ENCODE measurements around the gene TBC1D5. TPM values are rescaled to one million over a fixed set of nuclear protein-coding genes. Genes with fewer than 3 reads are reported as not detected.

The TBC1D5 gene
- polyA plus RNA-seq, 4 donors: 5.1 to 37.6 (median 12.4) TPM

GRCh38 chr3:17433876-17434275 is 308.6 kb downstream of the TBC1D5 start:
- no peak for FAIRE-seq
- no peaks in the 10 kb centered on the region for H3K27me3 ChIP-seq (ENCODE audit: control insufficient read depth in 3 of 3, insufficient read depth in 3 of 3, low read length in 3 of 3)
- DNase-seq: no peak
- H3K9me3 ChIP-seq (ENCODE audit: control insufficient read depth in 2 of 2, insufficient read depth in 1 of 2, low read depth in 1 of 2, low read length in 1 of 2): no peaks in the 10 kb centered on the region
- H3K27ac ChIP-seq (ENCODE audit: low read depth in 1 of 3, low read length in 2 of 3): no peak overlapping the region
- no peaks in the 10 kb centered on the region for H3K36me3 ChIP-seq (ENCODE audit: control insufficient read depth in 3 of 3, insufficient read depth in 2 of 3, low read depth in 1 of 3, low read length in 3 of 3)
- no peak overlapping the region for H3K4me3 ChIP-seq (ENCODE audit: low read depth in 1 of 3, low read length in 3 of 3)
- no peaks in the 10 kb centered on the region for H3K4me1 ChIP-seq (ENCODE audit: control insufficient read depth in 3 of 3, insufficient read depth in 2 of 3, low read depth in 1 of 3, low read length in 2 of 3)
- WGBS, 3 donors: 87 to 92% (median 92%) methylated on average over 4 of the region's 4 CpGs

DNA sequence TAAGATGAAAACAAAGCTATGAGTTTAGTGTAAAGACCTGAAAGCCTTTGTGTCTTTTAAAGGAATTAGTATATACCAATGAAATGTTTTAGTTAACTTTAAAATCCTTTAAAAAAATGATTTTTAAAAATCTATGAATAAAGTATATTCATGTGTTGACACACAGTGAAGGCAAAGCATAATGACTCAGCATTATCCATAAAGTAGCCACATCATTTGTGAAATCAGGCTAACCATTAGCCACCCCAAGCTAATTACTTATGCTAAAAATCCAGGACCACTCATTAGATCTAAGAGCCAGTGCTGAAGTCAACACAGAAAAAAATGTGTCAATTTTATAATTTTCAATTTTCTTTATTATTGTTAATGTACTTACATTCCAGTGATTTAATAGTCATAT is 310.2 kb downstream of the TBC1D5 start:
- no peak for DNase-seq
- no peak overlapping the region for H3K4me3 ChIP-seq (ENCODE audit: low read depth in 1 of 3, low read length in 3 of 3)
- no peaks in the 10 kb centered on the region for H3K36me3 ChIP-seq (ENCODE audit: control insufficient read depth in 3 of 3, insufficient read depth in 2 of 3, low read depth in 1 of 3, low read length in 3 of 3)
- no peaks in the 10 kb centered on the region for H3K9me3 ChIP-seq (ENCODE audit: control insufficient read depth in 2 of 2, insufficient read depth in 1 of 2, low read depth in 1 of 2, low read length in 1 of 2)
- peak; percentile 59 for FAIRE-seq
- no peaks in the 10 kb centered on the region for H3K27me3 ChIP-seq (ENCODE audit: control insufficient read depth in 3 of 3, insufficient read depth in 3 of 3, low read length in 3 of 3)
- no peaks in the 10 kb centered on the region for H3K4me1 ChIP-seq (ENCODE audit: control insufficient read depth in 3 of 3, insufficient read depth in 2 of 3, low read depth in 1 of 3, low read length in 2 of 3)
- H3K27ac ChIP-seq (ENCODE audit: low read depth in 1 of 3, low read length in 2 of 3): no peak overlapping the region

- 94 to 99% (median 94%) methylated on average over 2 of the region's 2 CpGs for WGBS, 3 donors
- H3K36me3 ChIP-seq (ENCODE audit: control insufficient read depth in 3 of 3, insufficient read depth in 2 of 3, low read depth in 1 of 3, low read length in 3 of 3): no peaks in the 10 kb centered on the region
- no peaks in the 10 kb centered on the region for H3K27me3 ChIP-seq (ENCODE audit: control insufficient read depth in 3 of 3, insufficient read depth in 3 of 3, low read length in 3 of 3)
- FAIRE-seq (peak; percentile 80), DNase-seq (no peak)
- H3K9me3 ChIP-seq (ENCODE audit: control insufficient read depth in 2 of 2, insufficient read depth in 1 of 2, low read depth in 1 of 2, low read length in 1 of 2): no peaks in the 10 kb centered on the region
- no peak overlapping the region for H3K4me3 ChIP-seq (ENCODE audit: low read depth in 1 of 3, low read length in 3 of 3)
- H3K27ac ChIP-seq (ENCODE audit: low read depth in 1 of 3, low read length in 2 of 3): no peak overlapping the region
- H3K4me1 ChIP-seq (ENCODE audit: control insufficient read depth in 3 of 3, insufficient read depth in 2 of 3, low read depth in 1 of 3, low read length in 2 of 3): no peaks in the 10 kb centered on the region
Observed at GRCh38 chr3:17431484-17432045, 310.9 kb downstream of the TBC1D5 start.

- no peak overlapping the region for H3K4me3 ChIP-seq (ENCODE audit: low read depth in 1 of 3, low read length in 3 of 3)
- WGBS, 3 donors: 14 to 23% (median 20%) methylated on average over 2 of the region's 2 CpGs
- H3K27ac ChIP-seq (ENCODE audit: low read depth in 1 of 3, low read length in 2 of 3): no peak overlapping the region
- no peaks in the 10 kb centered on the region for H3K36me3 ChIP-seq (ENCODE audit: control insufficient read depth in 3 of 3, insufficient read depth in 2 of 3, low read depth in 1 of 3, low read length in 3 of 3)
- FAIRE-seq: no peak
- H3K9me3 ChIP-seq (ENCODE audit: control insufficient read depth in 2 of 2, insufficient read depth in 1 of 2, low read depth in 1 of 2, low read length in 1 of 2): no peaks in the 10 kb centered on the region
- H3K27me3 ChIP-seq (ENCODE audit: control insufficient read depth in 3 of 3, insufficient read depth in 3 of 3, low read length in 3 of 3): no peaks in the 10 kb centered on the region
- no peaks in the 10 kb centered on the region for H3K4me1 ChIP-seq (ENCODE audit: control insufficient read depth in 3 of 3, insufficient read depth in 2 of 3, low read depth in 1 of 3, low read length in 2 of 3)
- peak; percentile 30 to 41 for DNase-seq
Observed at GRCh38 chr3:17431004-17431403, 311.4 kb downstream of the TBC1D5 start.

DNA sequence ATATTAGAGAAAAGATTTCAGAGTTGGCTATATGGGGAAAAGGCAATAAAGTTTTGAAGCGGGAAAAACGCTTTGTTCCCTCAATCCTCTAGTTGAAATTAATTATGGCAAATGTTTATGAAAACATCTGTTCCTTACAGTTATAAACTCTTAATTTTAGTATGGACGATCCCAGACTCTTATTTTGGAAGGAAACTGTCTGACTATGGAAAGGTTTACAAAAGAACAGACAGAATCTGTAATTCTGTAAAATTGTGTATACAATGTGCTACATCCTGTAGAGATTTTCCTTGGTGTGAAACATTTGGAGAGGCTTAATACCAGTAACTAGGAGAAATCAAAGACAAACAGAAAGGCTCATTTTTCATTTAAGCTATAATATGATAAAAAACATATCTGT is 311.8 kb downstream of the TBC1D5 start:
- Histone ChIP-seq H3K4me1 (ENCODE audit: control insufficient read depth in 3 of 3, insufficient read depth in 2 of 3, low read depth in 1 of 3, low read length in 2 of 3) (no peaks in the 10 kb centered on the region), H3K27me3 (ENCODE audit: control insufficient read depth in 3 of 3, insufficient read depth in 3 of 3, low read length in 3 of 3) (no peaks in the 10 kb centered on the region), H3K27ac (ENCODE audit: low read depth in 1 of 3, low read length in 2 of 3) (no peak overlapping the region), H3K9me3 (ENCODE audit: control insufficient read depth in 2 of 2, insufficient read depth in 1 of 2, low read depth in 1 of 2, low read length in 1 of 2) (no peaks in the 10 kb centered on the region), H3K36me3 (ENCODE audit: control insufficient read depth in 3 of 3, insufficient read depth in 2 of 3, low read depth in 1 of 3, low read length in 3 of 3) (no peaks in the 10 kb centered on the region), H3K4me3 (ENCODE audit: low read depth in 1 of 3, low read length in 3 of 3) (no peak overlapping the region)
- FAIRE-seq (no peak), DNase-seq (no peak)
- WGBS, 3 donors: 64 to 85% (median 82%) methylated on average over 3 of the region's 3 CpGs

DNA sequence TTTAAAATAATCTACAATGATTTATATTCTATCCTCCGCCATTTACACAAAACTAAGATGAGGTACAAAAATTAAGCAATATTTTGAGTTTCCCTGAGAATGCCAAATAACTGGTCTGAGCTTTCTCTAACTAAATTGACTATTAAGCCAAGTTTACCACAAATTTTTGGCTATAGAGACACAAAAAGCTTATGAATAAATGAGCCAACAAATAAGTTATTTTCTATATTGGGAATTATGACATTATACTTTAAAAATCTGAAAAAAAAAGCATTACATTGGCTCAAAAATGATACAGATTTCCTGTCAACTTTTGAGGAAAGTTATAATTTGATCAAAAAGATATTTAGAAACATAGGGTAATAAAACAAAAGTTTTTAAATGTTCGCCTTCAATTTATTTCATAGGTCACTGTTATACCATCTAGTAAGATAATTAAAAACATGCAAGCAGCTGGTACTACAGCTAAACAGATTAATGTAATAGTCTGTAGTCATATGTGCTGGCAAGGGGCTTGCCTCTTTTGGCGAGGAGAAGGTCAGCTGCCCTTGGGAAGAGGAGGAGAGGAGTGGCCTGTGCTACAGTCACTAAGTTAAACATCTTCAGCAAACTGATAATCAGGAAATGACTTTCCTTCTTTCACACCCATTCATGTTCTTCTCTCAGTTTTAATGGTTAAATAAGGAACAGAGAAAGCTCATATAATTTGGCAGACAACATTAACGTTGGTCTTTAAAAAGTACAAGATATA is 318.5 kb downstream of the TBC1D5 start:
- Histone ChIP-seq H3K4me3 (ENCODE audit: low read depth in 1 of 3, low read length in 3 of 3) (no peak overlapping the region), H3K36me3 (ENCODE audit: control insufficient read depth in 3 of 3, insufficient read depth in 2 of 3, low read depth in 1 of 3, low read length in 3 of 3) (peaks cover 0 to 3% (median 0%) of the 10 kb centered on the region in 3 donors), H3K27me3 (ENCODE audit: control insufficient read depth in 3 of 3, insufficient read depth in 3 of 3, low read length in 3 of 3) (no peaks in the 10 kb centered on the region), H3K27ac (ENCODE audit: low read depth in 1 of 3, low read length in 2 of 3) (no peak overlapping the region), H3K9me3 (ENCODE audit: control insufficient read depth in 2 of 2, insufficient read depth in 1 of 2, low read depth in 1 of 2, low read length in 1 of 2) (no peaks in the 10 kb centered on the region), H3K4me1 (ENCODE audit: control insufficient read depth in 3 of 3, insufficient read depth in 2 of 3, low read depth in 1 of 3, low read length in 2 of 3) (no peaks in the 10 kb centered on the region)
- FAIRE-seq: no peak
- DNase-seq: no peak
- 60 to 69% (median 64%) methylated on average over 4 of the region's 4 CpGs for WGBS, 3 donors

- no peak overlapping the region for H3K4me3 ChIP-seq (ENCODE audit: low read depth in 1 of 3, low read length in 3 of 3)
- no peaks in the 10 kb centered on the region for H3K9me3 ChIP-seq (ENCODE audit: control insufficient read depth in 2 of 2, insufficient read depth in 1 of 2, low read depth in 1 of 2, low read length in 1 of 2)
- no peaks in the 10 kb centered on the region for H3K4me1 ChIP-seq (ENCODE audit: control insufficient read depth in 3 of 3, insufficient read depth in 2 of 3, low read depth in 1 of 3, low read length in 2 of 3)
- H3K27me3 ChIP-seq (ENCODE audit: control insufficient read depth in 3 of 3, insufficient read depth in 3 of 3, low read length in 3 of 3): no peaks in the 10 kb centered on the region
- WGBS, 3 donors: 93 to 96% (median 94%) methylated on average over 2 of the region's 2 CpGs
- H3K27ac ChIP-seq (ENCODE audit: low read depth in 1 of 3, low read length in 2 of 3): no peak overlapping the region
- DNase-seq (no peak), FAIRE-seq (no peak)
- H3K36me3 ChIP-seq (ENCODE audit: control insufficient read depth in 3 of 3, insufficient read depth in 2 of 3, low read depth in 1 of 3, low read length in 3 of 3): peaks cover 0 to 3% (median 0%) of the 10 kb centered on the region in 3 donors
Observed at GRCh38 chr3:17422636-17423035, 319.8 kb downstream of the TBC1D5 start.

DNA sequence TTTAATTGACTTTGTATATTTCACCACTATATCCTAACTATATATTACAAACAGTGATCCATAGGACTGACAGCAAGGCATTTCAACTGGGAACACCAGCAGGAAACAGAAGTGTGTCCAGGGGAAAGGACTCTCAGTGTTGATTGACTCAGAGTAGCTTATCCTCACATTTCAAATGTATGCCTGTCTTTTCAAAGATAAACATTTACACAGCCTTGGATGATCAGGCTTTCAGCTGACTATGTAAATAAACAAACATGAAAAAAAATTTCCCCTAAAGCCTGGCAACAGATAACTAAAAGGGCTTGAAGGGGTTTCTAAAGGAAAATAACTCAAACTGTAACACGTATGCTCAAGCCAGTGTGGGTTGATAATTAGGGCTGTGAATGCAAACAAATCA is 321.8 kb downstream of the TBC1D5 start:
- H3K27me3 ChIP-seq (ENCODE audit: control insufficient read depth in 3 of 3, insufficient read depth in 3 of 3, low read length in 3 of 3): no peaks in the 10 kb centered on the region
- no peak overlapping the region for H3K27ac ChIP-seq (ENCODE audit: low read depth in 1 of 3, low read length in 2 of 3)
- FAIRE-seq (no peak), DNase-seq (no peak)
- H3K4me1 ChIP-seq (ENCODE audit: control insufficient read depth in 3 of 3, insufficient read depth in 2 of 3, low read depth in 1 of 3, low read length in 2 of 3): no peaks in the 10 kb centered on the region
- 76 to 93% (median 80%) methylated on average over 1 of the region's 1 CpG for WGBS, 3 donors
- peaks cover 0 to 3% (median 0%) of the 10 kb centered on the region in 3 donors for H3K36me3 ChIP-seq (ENCODE audit: control insufficient read depth in 3 of 3, insufficient read depth in 2 of 3, low read depth in 1 of 3, low read length in 3 of 3)
- H3K4me3 ChIP-seq (ENCODE audit: low read depth in 1 of 3, low read length in 3 of 3): no peak overlapping the region
- no peaks in the 10 kb centered on the region for H3K9me3 ChIP-seq (ENCODE audit: control insufficient read depth in 2 of 2, insufficient read depth in 1 of 2, low read depth in 1 of 2, low read length in 1 of 2)
